Measurements from ENCODE around the gene OGA. TPM values are rescaled to one million over a fixed set of nuclear protein-coding genes. Genes with fewer than 3 reads are reported as not detected.

The OGA gene
- total RNA-seq, 3 donors from 2014 or later (not counting 1 experiment from before 2014, with no cell fraction given), result 427 to 488 (median 481) TPM

DNA sequence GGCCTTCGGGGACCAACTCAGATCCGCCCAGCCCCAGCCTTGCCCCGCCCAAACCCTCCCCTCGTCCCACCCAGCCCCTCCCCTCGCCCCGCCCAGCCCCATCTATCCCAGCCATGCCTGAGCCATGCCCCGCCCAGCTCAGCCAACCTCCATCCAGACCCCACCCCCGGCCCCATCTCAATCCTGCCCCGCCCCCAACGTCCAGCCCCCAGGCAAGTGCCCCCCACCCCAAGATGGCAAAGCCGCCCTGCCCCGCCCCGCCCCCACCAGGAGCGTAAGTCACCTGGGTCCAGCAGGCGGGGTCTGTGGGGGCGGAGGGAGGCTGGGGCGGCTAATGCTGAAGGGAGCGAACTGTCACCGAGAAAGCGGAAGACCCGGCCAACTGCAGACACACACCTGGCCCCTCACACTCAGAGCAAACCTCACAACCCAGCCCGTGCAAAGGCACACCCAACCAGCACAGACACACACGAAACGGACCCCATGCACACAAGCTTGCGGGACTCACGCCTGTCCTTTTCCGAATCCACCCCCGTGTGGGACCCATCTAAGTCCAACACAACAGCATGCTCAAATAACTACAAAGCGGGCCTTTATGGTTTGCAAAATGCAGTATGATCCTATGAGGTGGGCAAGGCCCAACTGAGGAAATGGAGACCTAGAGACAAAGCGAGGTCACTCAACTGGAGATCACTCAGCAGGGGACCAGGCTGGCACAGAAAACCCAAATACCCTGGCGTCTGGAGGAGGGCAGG lies 11.5 kb upstream of the OGA start:
- H3K4me1 Mint-ChIP-seq, result peaks cover 26 to 39% of the 10 kb centered on the region in 2 donors
- WGBS (ENCODE audit: insufficient coverage), result 4% methylated on average over 20 of the region's 31 CpGs
- no peaks in the 10 kb centered on the region for H3K27me3 Mint-ChIP-seq (ENCODE audit: low read depth in 2 of 2)
- ATAC-seq (peak; percentile 19 to 21 (median 20)), DNase-seq (peak in 1 of 2 donors; percentile 82)
- peak overlapping the region; percentile 90 for H3K4me3 Mint-ChIP-seq
- Histone ChIP-seq H3K4me3 (ENCODE audit: low read length) (peak overlapping the region; percentile 47), H3K9me3 (ENCODE audit: control insufficient read depth, insufficient read depth, low read length) (no peaks in the 10 kb centered on the region), H3K36me3 (ENCODE audit: control insufficient read depth, insufficient read depth, low read length) (no peaks in the 10 kb centered on the region), H3K4me1 (ENCODE audit: control insufficient read depth, insufficient read depth, low read length) (peaks cover 38% of the 10 kb centered on the region), H3K27me3 (ENCODE audit: control insufficient read depth, insufficient read depth, low read length) (no peaks in the 10 kb centered on the region), H3K27ac (ENCODE audit: low read length) (peak overlapping the region; percentile 82)
- intact Hi-C loops (cut with micrococcal nuclease), result loop anchor here (1.0 kb wide), 1 partner anchor 11 kb away; the partner anchor contains the start of gene OGA
- no peaks in the 10 kb centered on the region for H3K9me3 Mint-ChIP-seq
- peak overlapping the region; percentile 93 to 94 for H3K27ac Mint-ChIP-seq
- TF ChIP-seq, protein P1, sequence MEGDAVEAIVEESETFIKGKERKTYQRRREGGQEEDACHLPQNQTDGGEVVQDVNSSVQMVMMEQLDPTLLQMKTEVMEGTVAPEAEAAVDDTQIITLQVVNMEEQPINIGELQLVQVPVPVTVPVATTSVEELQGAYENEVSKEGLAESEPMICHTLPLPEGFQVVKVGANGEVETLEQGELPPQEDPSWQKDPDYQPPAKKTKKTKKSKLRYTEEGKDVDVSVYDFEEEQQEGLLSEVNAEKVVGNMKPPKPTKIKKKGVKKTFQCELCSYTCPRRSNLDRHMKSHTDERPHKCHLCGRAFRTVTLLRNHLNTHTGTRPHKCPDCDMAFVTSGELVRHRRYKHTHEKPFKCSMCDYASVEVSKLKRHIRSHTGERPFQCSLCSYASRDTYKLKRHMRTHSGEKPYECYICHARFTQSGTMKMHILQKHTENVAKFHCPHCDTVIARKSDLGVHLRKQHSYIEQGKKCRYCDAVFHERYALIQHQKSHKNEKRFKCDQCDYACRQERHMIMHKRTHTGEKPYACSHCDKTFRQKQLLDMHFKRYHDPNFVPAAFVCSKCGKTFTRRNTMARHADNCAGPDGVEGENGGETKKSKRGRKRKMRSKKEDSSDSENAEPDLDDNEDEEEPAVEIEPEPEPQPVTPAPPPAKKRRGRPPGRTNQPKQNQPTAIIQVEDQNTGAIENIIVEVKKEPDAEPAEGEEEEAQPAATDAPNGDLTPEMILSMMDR (IDR thresholded peaks at IDR 0.05), result no peak
- no peaks in the 10 kb centered on the region for H3K36me3 Mint-ChIP-seq

DNA sequence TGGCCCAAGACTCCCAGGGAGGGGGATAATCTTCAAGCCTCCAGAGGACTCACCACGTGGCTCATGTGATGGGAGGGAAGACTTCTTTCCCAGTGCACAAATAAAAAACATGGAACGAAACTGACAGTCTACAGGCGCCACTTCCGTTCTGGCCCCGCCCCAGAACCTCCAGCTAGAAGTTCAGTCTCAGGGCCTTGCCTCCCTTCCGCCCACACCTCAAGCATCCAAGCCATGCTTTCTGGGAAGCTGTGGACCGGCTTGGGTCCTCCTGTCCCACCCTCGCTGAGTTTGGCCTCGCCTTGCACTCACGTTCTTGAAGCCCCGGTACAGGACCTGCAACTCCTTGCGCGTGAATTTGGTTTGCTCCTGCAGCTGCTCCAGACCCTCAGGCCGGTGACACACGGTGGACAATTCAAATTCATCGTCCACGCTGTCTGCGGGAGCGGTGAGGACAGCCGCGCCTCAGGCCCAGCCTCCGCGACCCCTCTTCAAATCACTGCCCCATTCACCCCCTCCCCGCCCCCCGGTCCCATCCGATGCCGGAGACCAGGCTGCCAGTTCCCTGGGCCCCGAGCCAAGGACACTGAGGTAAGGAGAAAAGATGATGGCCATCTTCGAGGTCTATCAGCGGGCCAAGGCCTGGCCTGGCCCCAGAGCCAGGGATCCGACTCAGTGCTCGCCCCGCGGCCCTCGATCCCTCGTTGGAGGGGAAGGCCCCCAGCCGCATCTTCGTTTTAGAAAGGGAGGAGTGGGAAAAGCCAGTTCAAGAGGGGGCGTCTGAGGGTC lies 10.7 kb upstream of the OGA start:
- Mint-ChIP-seq H3K4me1 (peaks cover 24 to 31% of the 10 kb centered on the region in 2 donors), H3K27me3 (ENCODE audit: low read depth in 2 of 2) (no peaks in the 10 kb centered on the region), H3K36me3 (no peaks in the 10 kb centered on the region), H3K4me3 (no peak overlapping the region), H3K27ac (no peak overlapping the region), H3K9me3 (no peaks in the 10 kb centered on the region)
- no peak overlapping the region for H3K27ac ChIP-seq (ENCODE audit: low read length)
- intact Hi-C loops (cut with micrococcal nuclease), result no loop called here
- H3K9me3 ChIP-seq (ENCODE audit: control insufficient read depth, insufficient read depth, low read length), result no peaks in the 10 kb centered on the region
- DNase-seq (no peak), ATAC-seq (no peak)
- no peaks in the 10 kb centered on the region for H3K36me3 ChIP-seq (ENCODE audit: control insufficient read depth, insufficient read depth, low read length)
- TF ChIP-seq, protein P1 (IDR thresholded peaks at IDR 0.05), result no peak
- H3K27me3 ChIP-seq (ENCODE audit: control insufficient read depth, insufficient read depth, low read length), result no peaks in the 10 kb centered on the region
- H3K4me3 ChIP-seq (ENCODE audit: low read length), result no peak overlapping the region
- H3K4me1 ChIP-seq (ENCODE audit: control insufficient read depth, insufficient read depth, low read length), result peaks cover 30% of the 10 kb centered on the region
- WGBS (ENCODE audit: insufficient coverage), result 77% methylated on average over 38 of the region's 39 CpGs

DNA sequence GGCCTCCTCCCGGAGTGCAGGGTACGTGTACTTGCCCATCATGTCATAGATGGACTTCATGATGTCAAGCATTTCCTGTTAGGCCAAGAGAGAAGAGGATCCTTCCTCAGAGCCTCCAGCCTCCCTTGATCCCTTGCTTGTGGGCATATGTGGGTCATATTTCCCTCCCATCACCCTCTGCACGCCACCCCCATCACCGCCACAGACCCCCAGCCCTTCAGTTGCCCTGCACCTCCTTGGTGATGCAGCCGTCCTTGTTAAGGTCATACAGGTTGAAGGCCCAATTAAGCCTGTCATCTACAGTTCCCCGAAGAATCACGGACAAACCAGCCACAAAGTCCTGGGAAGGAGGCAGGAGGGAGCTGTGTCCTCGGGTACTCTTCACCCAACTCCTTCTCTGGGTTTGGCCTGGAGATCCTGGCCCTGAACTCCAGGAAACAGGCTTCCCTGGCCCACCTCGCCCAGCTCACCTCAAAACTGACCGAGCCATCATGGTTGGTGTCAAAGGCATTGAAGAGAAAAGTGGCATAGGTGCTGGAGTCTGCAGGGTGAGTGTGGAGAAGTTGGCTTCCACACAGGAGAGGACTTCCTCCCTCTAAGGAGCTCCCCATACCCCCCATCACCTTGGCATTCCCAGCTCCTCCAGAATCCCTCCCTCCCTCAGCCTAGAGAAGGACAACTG lies 9.8 kb upstream of the OGA start:
- Mint-ChIP-seq H3K4me3 (no peak overlapping the region), H3K27ac (no peak overlapping the region), H3K36me3 (no peaks in the 10 kb centered on the region), H3K4me1 (peaks cover 24 to 25% of the 10 kb centered on the region in 2 donors), H3K9me3 (no peaks in the 10 kb centered on the region), H3K27me3 (ENCODE audit: low read depth in 2 of 2) (no peaks in the 10 kb centered on the region)
- WGBS (ENCODE audit: insufficient coverage), result 93% methylated on average over 9 of the region's 10 CpGs
- Histone ChIP-seq H3K4me1 (ENCODE audit: control insufficient read depth, insufficient read depth, low read length) (peaks cover 26% of the 10 kb centered on the region), H3K27me3 (ENCODE audit: control insufficient read depth, insufficient read depth, low read length) (no peaks in the 10 kb centered on the region), H3K4me3 (ENCODE audit: low read length) (no peak overlapping the region), H3K27ac (ENCODE audit: low read length) (no peak overlapping the region), H3K9me3 (ENCODE audit: control insufficient read depth, insufficient read depth, low read length) (no peaks in the 10 kb centered on the region), H3K36me3 (ENCODE audit: control insufficient read depth, insufficient read depth, low read length) (no peaks in the 10 kb centered on the region)
- TF ChIP-seq, protein P1 (IDR thresholded peaks at IDR 0.05), result no peak
- DNase-seq (no peak), ATAC-seq (no peak)
- intact Hi-C loops (cut with micrococcal nuclease), result no loop called here

All from natural killer cell (primary cell).